Right renal cortex interstitium (tissue), 3 donors: ENCODE results near the gene ADGRG2. TPM values are rescaled to one million over a fixed set of nuclear protein-coding genes. Genes with fewer than 3 reads are reported as not detected.
A peak's percentile ranks its signal among the peaks of the same experiment; 100 is the strongest.
"Not testable (repeated sequence)": the region's sequence is repeated elsewhere in the genome, so short reads cannot be mapped to it uniquely, and the experiment has no call there.

Experiments used
- DNase-seq, 3 donors: peaks; one replicate each; pipeline ENCODE4 v3.0.0-alpha.2; 2013; ENCODE audit warnings: low read depth in 3 of 3, low spot score in 2 of 3
- polyA plus RNA-seq, 3 donors: library from polyadenylated mRNA; unstranded; fragments of 120-200 nt; gene quantifications; one replicate each; pipeline ENCODE4 v1.2.1, GENCODE V29; 2013; ENCODE audit not compliant: insufficient read length in 3 of 3

Gene ADGRG2
- polyA plus RNA-seq, 3 donors = 12.0 to 17.4 (median 15.3) TPM

DNA sequence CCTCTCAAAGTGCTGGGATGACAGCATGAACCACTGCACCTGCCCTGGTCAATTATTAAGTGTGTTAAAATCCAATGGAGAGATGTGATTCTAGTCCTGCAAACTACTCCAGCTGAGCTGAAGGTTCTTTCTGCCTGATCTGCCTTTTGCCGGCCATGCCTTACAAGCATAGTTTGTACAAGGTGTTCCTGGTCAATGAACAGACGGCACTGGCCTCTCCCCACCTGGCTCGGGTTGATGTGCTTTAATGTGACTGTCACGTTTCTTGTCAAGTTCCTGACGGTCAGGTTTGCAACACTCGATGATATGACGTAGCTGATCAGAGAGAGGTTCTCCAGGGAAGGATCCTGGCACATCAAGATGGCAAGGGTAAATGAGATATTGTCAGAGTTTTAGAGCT, 115.3 kb downstream of the ADGRG2 start:
- DNase-seq = no peak

GRCh38 chrX:19005909-19006308, 116.4 kb downstream of the ADGRG2 start:
- DNase-seq = no peak

GRCh38 chrX:19003756-19004155, 118.5 kb downstream of the ADGRG2 start:
- DNase-seq = no peak

- DNase-seq = no peak
These were observed 123.6 kb downstream of the ADGRG2 start for GRCh38 chrX:18998653-18999052.

- DNase-seq = no peak
These were observed 124.4 kb downstream of the ADGRG2 start for GRCh38 chrX:18997916-18998315.

DNA sequence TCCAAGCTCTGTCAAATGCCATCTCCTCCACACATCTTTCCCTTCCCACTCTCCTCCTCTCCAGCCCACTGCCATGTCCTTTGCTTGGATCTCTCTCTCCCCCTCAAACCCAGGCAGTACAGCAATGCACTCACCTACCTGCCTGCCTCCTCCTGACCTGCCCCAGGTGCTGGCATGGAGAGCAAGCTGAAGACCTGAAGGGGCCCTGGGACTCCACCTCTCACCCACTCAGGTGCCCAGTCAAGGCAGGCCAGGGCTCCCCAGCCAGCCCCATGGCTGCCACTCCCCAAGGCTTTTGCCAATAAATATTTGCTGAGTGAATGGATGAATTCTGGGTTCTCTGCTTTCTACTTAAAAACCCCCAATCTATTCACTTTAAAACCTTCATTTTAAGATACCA, 125.7 kb downstream of the ADGRG2 start:
- no peak for DNase-seq

- DNase-seq = no peak
These were observed 127.0 kb downstream of the ADGRG2 start for GRCh38 chrX:18995221-18995620.

- no peak for DNase-seq
These were observed 127.6 kb downstream of the ADGRG2 start for GRCh38 chrX:18994713-18995112.

DNA sequence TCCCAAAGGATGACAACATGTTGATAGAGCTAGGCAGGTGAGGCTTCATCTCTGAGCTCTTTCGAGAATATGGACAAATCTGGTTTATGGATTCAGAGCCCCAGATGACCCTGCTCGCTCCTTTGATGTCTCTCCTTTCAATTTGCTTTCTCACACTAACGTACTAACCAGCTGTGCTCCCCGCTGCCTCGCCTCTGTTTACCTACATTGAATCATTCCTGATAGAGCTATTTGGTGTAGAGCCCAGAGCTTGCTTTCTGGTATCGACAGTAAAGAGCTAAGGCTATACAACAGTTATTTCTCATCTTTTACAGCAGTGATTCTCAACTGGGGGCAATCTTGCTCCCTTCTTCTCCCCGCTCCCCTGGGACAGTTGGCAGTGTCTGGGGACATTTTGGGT, 129.4 kb downstream of the ADGRG2 start:
- DNase-seq = no peak

DNA sequence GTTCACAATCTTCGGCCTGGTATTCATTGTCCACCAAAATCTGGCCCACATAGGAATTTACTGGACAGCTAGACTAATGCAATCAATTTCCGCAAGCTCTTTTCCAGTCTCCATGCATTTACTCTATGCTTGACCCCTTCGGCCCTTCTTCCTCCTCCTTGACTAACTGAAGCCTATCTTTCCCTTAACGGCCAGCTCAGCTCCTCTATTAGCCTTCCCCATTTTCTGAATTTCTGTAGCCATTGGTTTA, 137.2 kb downstream of the ADGRG2 start:
- DNase-seq = no peak

DNA sequence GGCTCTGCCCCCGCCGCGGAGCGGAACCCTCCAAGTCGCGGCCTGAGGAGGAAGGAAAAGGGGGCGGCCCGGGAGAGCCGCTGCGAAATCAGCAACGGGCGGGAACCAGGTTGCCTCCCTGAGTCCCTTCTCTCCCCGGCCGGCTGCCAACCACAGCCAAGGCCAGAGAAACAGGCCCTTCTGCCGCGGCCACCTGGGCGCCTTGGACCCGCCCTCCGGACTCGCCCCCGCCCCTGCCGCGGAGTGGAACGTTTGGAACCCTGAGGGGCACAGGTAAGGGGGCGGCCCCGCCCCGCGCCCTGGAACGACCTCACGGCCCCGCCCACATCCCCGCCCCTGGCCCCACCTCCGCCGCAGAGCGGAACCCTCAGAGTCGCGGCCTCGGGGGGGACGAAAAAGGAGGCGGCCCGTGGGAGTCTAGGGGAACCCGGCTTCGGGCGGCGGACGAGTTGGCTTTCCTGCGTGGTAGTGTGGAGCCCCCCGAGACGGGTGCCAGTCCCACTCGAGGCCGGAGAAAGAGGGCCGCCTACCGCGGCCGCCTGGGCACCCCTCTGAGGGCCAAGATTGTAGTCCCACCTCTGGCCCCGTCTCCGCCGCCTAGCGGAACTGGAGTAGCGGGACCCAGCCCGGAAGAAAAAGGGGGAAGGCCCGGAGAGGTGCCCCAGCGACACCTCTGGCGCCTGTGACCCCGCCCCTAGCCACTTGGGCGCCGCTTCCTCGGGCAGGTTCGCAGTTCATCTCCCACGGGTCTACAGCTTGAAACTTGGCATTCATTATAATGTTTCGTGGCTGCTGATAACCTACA, 137.7 kb downstream of the ADGRG2 start:
- DNase-seq = peak; percentile 52 to 68 (median 62)

DNA sequence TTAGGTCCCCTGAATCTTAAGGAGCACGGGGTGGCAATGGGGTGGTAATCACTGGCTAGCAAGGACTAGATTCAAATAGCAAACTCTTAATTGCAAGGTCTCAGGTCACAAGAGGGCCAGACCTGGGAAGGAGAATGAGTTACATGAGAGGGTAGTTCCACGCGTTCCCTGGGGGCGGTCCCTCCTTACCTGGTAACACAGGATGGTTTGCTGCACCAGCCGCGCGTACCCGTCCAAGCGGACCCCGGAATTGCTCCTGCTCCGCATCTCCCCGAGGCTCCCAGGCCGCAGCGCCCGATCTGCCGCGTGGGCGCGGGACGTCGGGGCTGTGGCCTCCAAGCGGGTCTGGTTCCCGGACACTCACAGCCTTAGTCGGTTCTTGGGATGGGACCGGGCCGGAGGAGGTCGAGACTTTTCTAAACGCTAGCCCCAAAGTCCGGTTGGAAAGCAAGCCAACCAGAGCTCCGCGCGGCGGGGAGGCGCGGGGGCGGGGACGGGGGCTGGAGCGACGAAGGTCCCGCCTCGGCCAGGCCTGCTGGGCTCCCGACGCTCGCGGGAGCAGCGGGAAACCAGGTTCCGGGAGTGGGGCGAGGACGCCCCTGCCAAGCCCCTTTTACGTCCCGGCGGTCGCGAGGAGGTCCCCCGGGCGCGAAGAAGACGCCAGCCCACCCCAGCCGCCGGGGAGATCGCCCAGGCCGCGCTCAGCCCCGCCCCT, 138.4 kb downstream of the ADGRG2 start, which contains the start of gene PHKA2:
Gene PHKA2, minus strand, starts transcription at position 449 of the 715 bp plus-strand sequence. Its CDS starts 182 bp downstream, at position 267.
- peak; percentile 5 to 36 (median 24) for DNase-seq

- DNase-seq = no peak
These were observed 141.0 kb downstream of the ADGRG2 start for GRCh38 chrX:18981124-18981807.

DNA sequence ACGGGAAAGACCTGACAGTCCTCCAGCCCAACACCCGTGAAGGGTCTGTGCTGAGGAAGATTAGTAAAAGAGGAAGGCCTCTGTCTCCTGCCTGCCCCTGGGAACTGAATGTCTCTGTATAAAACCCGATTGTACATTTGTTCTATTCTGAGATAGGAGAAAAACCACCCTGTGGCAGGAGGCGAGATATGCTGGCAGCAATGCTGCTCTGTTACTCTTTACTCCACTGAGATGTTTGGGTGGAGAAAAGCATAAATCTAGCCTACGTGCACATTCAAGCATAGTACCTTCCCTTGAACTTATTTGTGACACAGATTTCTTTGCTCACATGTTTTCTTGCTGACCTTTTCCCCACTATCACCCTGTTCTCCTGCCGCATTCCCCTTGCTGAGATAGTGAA, 142.0 kb downstream of the ADGRG2 start:
- DNase-seq = not testable (repeated sequence)

DNA sequence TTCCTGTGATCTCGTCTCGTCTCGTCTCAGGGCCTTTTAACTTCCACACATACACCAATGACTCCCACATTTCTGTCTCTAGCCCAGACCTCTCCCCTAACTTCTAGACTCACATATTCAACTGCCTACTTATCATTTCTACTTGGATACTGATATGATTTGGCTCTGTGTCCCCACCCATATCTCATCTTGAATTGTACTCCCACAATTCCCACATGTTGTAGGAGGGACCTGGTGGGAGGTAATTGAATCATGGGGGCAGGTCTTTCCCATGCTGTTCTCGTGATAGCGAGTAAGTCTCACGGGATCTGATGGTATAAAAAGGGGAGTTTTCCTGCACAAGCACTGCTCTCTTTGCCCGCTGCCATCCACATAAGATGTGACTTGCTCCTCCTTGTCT, 147.3 kb downstream of the ADGRG2 start:
- no peak for DNase-seq

GRCh38 chrX:18973527-18974192, 148.6 kb downstream of the ADGRG2 start:
- no peak for DNase-seq

DNA sequence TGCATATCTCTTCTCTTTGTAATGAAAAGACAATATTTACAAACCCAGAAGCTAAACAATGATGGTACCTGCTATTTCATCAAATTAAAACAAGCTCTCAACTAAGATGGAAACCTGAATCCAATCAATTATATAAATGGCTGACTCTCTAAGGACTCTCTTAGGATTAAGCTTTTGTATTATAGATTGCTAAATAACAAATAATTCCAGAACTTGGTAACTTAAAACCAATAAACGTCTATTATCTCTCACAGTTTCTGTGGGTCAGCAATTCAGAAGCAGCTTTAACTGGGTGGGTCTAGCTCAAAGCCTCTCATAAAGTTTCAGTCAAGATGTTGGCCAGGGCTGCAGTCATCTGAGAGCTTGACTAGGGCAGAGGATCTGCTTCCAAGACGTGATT, 150.8 kb downstream of the ADGRG2 start:
- no peak for DNase-seq

- DNase-seq = no peak
These were observed 151.8 kb downstream of the ADGRG2 start for GRCh38 chrX:18970465-18970864.

DNA sequence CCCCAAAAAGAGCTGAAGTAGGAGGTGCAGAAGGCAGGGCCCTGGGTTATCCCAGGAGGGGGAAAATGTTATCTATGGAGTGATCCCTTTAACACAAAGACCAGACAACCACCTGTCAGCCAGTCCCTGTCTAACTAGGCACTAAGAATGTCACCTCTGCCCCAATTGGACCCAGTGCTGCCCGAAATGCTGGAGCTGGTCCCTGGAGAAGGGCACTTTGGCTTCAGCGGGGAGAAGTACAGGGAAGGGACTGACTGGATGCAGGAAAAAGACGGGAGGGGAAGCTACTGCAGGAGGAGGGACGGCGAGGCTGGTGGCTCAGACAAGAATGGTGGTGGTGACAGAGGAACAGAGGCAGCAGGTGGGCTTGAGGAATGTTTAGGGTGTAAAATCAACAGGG, 155.6 kb downstream of the ADGRG2 start:
- no peak for DNase-seq

DNA sequence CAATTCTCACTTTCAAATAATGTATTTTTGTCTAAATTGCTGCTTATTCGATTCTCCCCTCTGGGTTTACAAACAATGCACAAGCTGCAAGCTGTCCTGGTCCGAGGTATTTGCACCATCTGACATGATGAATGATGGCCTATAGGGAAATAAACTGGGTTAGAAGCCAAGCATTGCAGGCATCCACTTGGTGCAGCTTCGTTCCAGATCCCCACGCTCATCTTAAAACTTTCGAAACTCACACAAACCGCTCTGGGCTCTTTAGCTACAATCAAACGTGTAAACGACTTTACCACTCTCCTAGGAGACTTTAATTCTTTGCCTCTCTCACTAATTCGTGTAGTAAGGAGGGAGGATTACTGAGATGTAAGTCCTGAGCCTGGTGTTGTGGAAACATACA, 157.4 kb downstream of the ADGRG2 start:
- no peak for DNase-seq

GRCh38 chrX:18964026-18964425, 158.2 kb downstream of the ADGRG2 start:
- DNase-seq = no peak
